Measurements from ENCODE around the gene TRPM3. TPM values are rescaled to one million over a fixed set of nuclear protein-coding genes. Genes with fewer than 3 reads are reported as not detected.
"Not testable (repeated sequence)": the region's sequence is repeated elsewhere in the genome, so short reads cannot be mapped to it uniquely, and the experiment has no call there.

TRPM3 gene
- total RNA-seq, 4 donors from 2014 or later: under 0.01 to 0.26 (median under 0.01) TPM

- DNase-seq: no peak
- no peaks in the 10 kb centered on the region for H3K9me3 ChIP-seq
- no peak overlapping the region for H3K4me3 ChIP-seq
- intact Hi-C loops (cut with DNase I): no loop called here
- no peaks in the 10 kb centered on the region for H3K36me3 ChIP-seq
- H3K27me3 ChIP-seq: no peaks in the 10 kb centered on the region
- H3K27ac ChIP-seq: no peak overlapping the region
- H3K4me1 ChIP-seq: no peaks in the 10 kb centered on the region
- no peak for TF ChIP-seq POLR2A (IDR thresholded peaks at IDR 0.05)
- no peak for TF ChIP-seq CTCF (IDR thresholded peaks at IDR 0.05)
- whole genome bisulfite sequencing, 2 donors: 36 to 38% methylated on average over 2 of the region's 2 CpGs
These were observed 374.1 kb downstream of the TRPM3 start for GRCh38 chr9:70747261-70747718.

- Histone ChIP-seq H3K4me3 (no peak overlapping the region), H3K9me3 (no peaks in the 10 kb centered on the region), H3K27me3 (no peaks in the 10 kb centered on the region), H3K36me3 (no peaks in the 10 kb centered on the region), H3K27ac (no peak overlapping the region), H3K4me1 (no peaks in the 10 kb centered on the region)
- DNase-seq: no peak
- TF ChIP-seq CTCF (IDR thresholded peaks at IDR 0.05): no peak
- no peak for TF ChIP-seq POLR2A (IDR thresholded peaks at IDR 0.05)
- intact Hi-C loops (cut with DNase I): no loop called here
These were observed 374.7 kb downstream of the TRPM3 start for GRCh38 chr9:70746760-70747159.

- intact Hi-C loops (cut with DNase I): no loop called here
- Histone ChIP-seq H3K9me3 (no peaks in the 10 kb centered on the region), H3K27me3 (no peaks in the 10 kb centered on the region), H3K4me3 (no peak overlapping the region), H3K36me3 (no peaks in the 10 kb centered on the region), H3K4me1 (no peaks in the 10 kb centered on the region), H3K27ac (no peak overlapping the region)
- no peak for DNase-seq
- no peak for TF ChIP-seq CTCF (IDR thresholded peaks at IDR 0.05)
- 9 to 40% methylated on average over 1 of the region's 1 CpG for WGBS, 2 donors
These were observed 375.1 kb downstream of the TRPM3 start for GRCh38 chr9:70746316-70746715.

- H3K4me1 ChIP-seq; H3K36me3 ChIP-seq; H3K27ac ChIP-seq; H3K4me3 ChIP-seq; intact Hi-C loops (cut with DNase I); DNase-seq; H3K9me3 ChIP-seq; H3K27me3 ChIP-seq: not testable (repeated sequence)
- WGBS, 2 donors: no CpG with 5 or more reads among the region's 1 CpG
These were observed 396.6 kb downstream of the TRPM3 start for GRCh38 chr9:70724794-70725193.

- H3K4me3 ChIP-seq; H3K36me3 ChIP-seq; H3K27me3 ChIP-seq; H3K4me1 ChIP-seq; H3K27ac ChIP-seq; intact Hi-C loops (cut with DNase I); H3K9me3 ChIP-seq; DNase-seq: not testable (repeated sequence)
- no CpG with 5 or more reads among the region's 1 CpG for WGBS, 2 donors
These were observed 397.4 kb downstream of the TRPM3 start for GRCh38 chr9:70724025-70724424.

GRCh38 chr9:70706797-70707196 is 414.6 kb downstream of the TRPM3 start:
- intact Hi-C loops (cut with DNase I); DNase-seq; H3K4me1 ChIP-seq; H3K9me3 ChIP-seq; H3K27ac ChIP-seq; H3K36me3 ChIP-seq; H3K4me3 ChIP-seq; H3K27me3 ChIP-seq: not testable (repeated sequence)
- no CpG with 5 or more reads among the region's 1 CpG for WGBS, 2 donors

GRCh38 chr9:70701163-70701562 is 420.3 kb downstream of the TRPM3 start:
- no peaks in the 10 kb centered on the region for H3K36me3 ChIP-seq
- H3K9me3 ChIP-seq: no peaks in the 10 kb centered on the region
- TF ChIP-seq POLR2A (IDR thresholded peaks at IDR 0.05): no peak
- no peak for TF ChIP-seq CTCF (IDR thresholded peaks at IDR 0.05)
- intact Hi-C loops (cut with DNase I): no loop called here
- 65 to 72% methylated on average over 6 of the region's 6 CpGs for WGBS, 2 donors
- DNase-seq: no peak
- H3K27me3 ChIP-seq: no peaks in the 10 kb centered on the region
- H3K27ac ChIP-seq: no peak overlapping the region
- H3K4me3 ChIP-seq: no peak overlapping the region
- no peaks in the 10 kb centered on the region for H3K4me1 ChIP-seq

Measured in esophagus squamous epithelium (tissue), 5 donors.